ENCODE measurements around the gene FNIP1. TPM values are rescaled to one million over a fixed set of nuclear protein-coding genes. Genes with fewer than 3 reads are reported as not detected.

Gene FNIP1
- polyA plus RNA-seq, 1 donor from 2014 or later: 18.1 TPM

GRCh38 chr5:131637694-131638093 is 159.1 kb downstream of the FNIP1 start:
- H3K27ac ChIP-seq (ENCODE audit: low read length): no peak overlapping the region
- H3K4me2 ChIP-seq (ENCODE audit: low read length): no peak overlapping the region
- peaks cover 8% of the 10 kb centered on the region for H3F3A ChIP-seq (ENCODE audit: insufficient read depth, low read length, poor library complexity, severe bottlenecking)
- peaks cover 19% of the 10 kb centered on the region for H3K79me2 ChIP-seq (replicated peaks; ENCODE audit: insufficient read depth, low read length)
- no peaks in the 10 kb centered on the region for H3K9me3 ChIP-seq (ENCODE audit: low read length)
- H3K4me3 ChIP-seq (ENCODE audit: low read length): no peak overlapping the region
- no peaks in the 10 kb centered on the region for H3K9me2 ChIP-seq (ENCODE audit: insufficient read depth, low read length)
- H3K36me3 ChIP-seq (ENCODE audit: insufficient read depth, low read length): no peaks in the 10 kb centered on the region
- TF ChIP-seq MXI1 (conservative IDR thresholded peaks at IDR 0.05; ENCODE audit: poor library complexity, severe bottlenecking) (no peak), REST (IDR thresholded peaks at IDR 0.05; ENCODE audit: borderline replicate concordance) (no peak), EP300 (conservative IDR thresholded peaks at IDR 0.05; ENCODE audit: poor library complexity, severe bottlenecking) (no peak), SMC3 (conservative IDR thresholded peaks at IDR 0.05; ENCODE audit: poor library complexity) (no peak), POLR2AphosphoS5 (IDR thresholded peaks at IDR 0.05) (no peak), CTCF (IDR thresholded peaks at IDR 0.05; ENCODE audit: poor library complexity, severe bottlenecking) (no peak), TAF1 (IDR thresholded peaks at IDR 0.05; ENCODE audit: low read depth) (no peak), RAD21 (conservative IDR thresholded peaks at IDR 0.05) (no peak), EZH2 (IDR thresholded peaks at IDR 0.05; ENCODE audit: borderline replicate concordance, insufficient read depth, low read length, poor library complexity, severe bottlenecking) (no peak)
- no peaks in the 10 kb centered on the region for H4K20me1 ChIP-seq (ENCODE audit: insufficient read depth)
- H2AFZ ChIP-seq (ENCODE audit: low read depth, low read length): no peak overlapping the region
- H3K9ac ChIP-seq (ENCODE audit: low read length): no peak overlapping the region
- no peaks in the 10 kb centered on the region for H3K27me3 ChIP-seq (ENCODE audit: insufficient read depth, low read depth, low read length)

GRCh38 chr5:131635684-131636572 is 160.9 kb downstream of the FNIP1 start:
- H3K9me3 ChIP-seq (ENCODE audit: low read length): no peaks in the 10 kb centered on the region
- H3K36me3 ChIP-seq (ENCODE audit: insufficient read depth, low read length): no peaks in the 10 kb centered on the region
- H3F3A ChIP-seq (ENCODE audit: insufficient read depth, low read length, poor library complexity, severe bottlenecking): peaks cover 8% of the 10 kb centered on the region
- H3K27me3 ChIP-seq (ENCODE audit: insufficient read depth, low read depth, low read length): no peaks in the 10 kb centered on the region
- TF ChIP-seq TAF1 (IDR thresholded peaks at IDR 0.05; ENCODE audit: low read depth) (peak; percentile 2), MXI1 (conservative IDR thresholded peaks at IDR 0.05; ENCODE audit: poor library complexity, severe bottlenecking) (no peak), REST (IDR thresholded peaks at IDR 0.05; ENCODE audit: borderline replicate concordance) (peak; percentile 69)
- peak overlapping the region; percentile 97 for H3K27ac ChIP-seq (ENCODE audit: low read length)
- H3K79me2 ChIP-seq (replicated peaks; ENCODE audit: insufficient read depth, low read length): peaks cover 34% of the 10 kb centered on the region
- peak overlapping the region; percentile 91 for H3K9ac ChIP-seq (ENCODE audit: low read length)
- H3K4me3 ChIP-seq (ENCODE audit: low read length): peak overlapping the region; percentile 82
- H3K9me2 ChIP-seq (ENCODE audit: insufficient read depth, low read length): no peaks in the 10 kb centered on the region
- peak overlapping the region; percentile 88 for H3K4me2 ChIP-seq (ENCODE audit: low read length)
- H4K20me1 ChIP-seq (ENCODE audit: insufficient read depth): no peaks in the 10 kb centered on the region
- H2AFZ ChIP-seq (ENCODE audit: low read depth, low read length): peak overlapping the region; percentile 90

All from neural cell (in vitro differentiated cells).